PC-9 (cell line): ENCODE measurements around the gene KCNJ11. TPM values are rescaled to one million over a fixed set of nuclear protein-coding genes. Genes with fewer than 3 reads are reported as not detected.

Experiments used
- BruUV-seq: library from RNA; stranded (reverse); fragments of 400-500 nt; replicated peaks from 2 replicates; lab custom pipeline; 2021; lab: Mats Ljungman, UMichigan
- CTCF ChIA-PET: fragments of 300-600 bp; sonication (Branson Sonifier 250); formaldehyde crosslinking; loops from one replicate; lab custom pipeline; 2022; ENCODE audit warnings: antibody characterized with exemption; lab: Charles Lee
- POLR2A ChIA-PET: fragments of 300-600 bp; sonication (Branson Sonifier 250); formaldehyde crosslinking; loops from one replicate; lab custom pipeline; 2022; ENCODE audit warnings: antibody characterized with exemption; ENCODE audit not compliant: unreplicated experiment; lab: Charles Lee
- DNase-seq, 2 experiments: peaks; one replicate each; pipeline versions ENCODE4 v3.0.0 to v3.0.0-alpha.2; 2015 to 2022; ENCODE audit warnings: mixed read lengths in 1 of 2
- H2AFZ ChIP-seq: fragments of 200-600 bp; sonication (generic); 2 replicates; pipeline ENCODE4 v1.8.1; 2017; ENCODE audit warnings: antibody characterized with exemption
- H3F3A ChIP-seq: fragments of 200-600 bp; sonication (generic); 2 replicates; pipeline ENCODE4 v1.8.1; 2017; ENCODE audit warnings: antibody characterized with exemption, mild to moderate bottlenecking, low read depth; ENCODE audit not compliant: insufficient read depth
- H3K27ac ChIP-seq: fragments of 200-600 bp; sonication (generic); 2 replicates; pipeline ENCODE4 v1.6.1; 2016; ENCODE audit warnings: mixed run types
- H3K27me3 ChIP-seq: fragments of 200-600 bp; sonication (generic); 2 replicates; pipeline ENCODE4 v1.6.1; 2016; ENCODE audit warnings: low read depth, mixed run types; ENCODE audit not compliant: insufficient read depth
- H3K36me3 ChIP-seq: fragments of 200-600 bp; sonication (generic); 2 replicates; pipeline ENCODE4 v1.6.1; 2016; ENCODE audit warnings: low read depth, mixed run types
- H3K4me1 ChIP-seq: fragments of 200-600 bp; sonication (generic); replicated peaks from 2 replicates; pipeline ENCODE4 v1.6.1; 2016; ENCODE audit warnings: mixed run types; ENCODE audit not compliant: insufficient read depth
- H3K4me2 ChIP-seq: fragments of 200-600 bp; sonication (generic); 2 replicates; pipeline ENCODE4 v1.6.1; 2017; ENCODE audit warnings: mixed run types
- H3K4me3 ChIP-seq: fragments of 200-600 bp; sonication (generic); 2 replicates; pipeline ENCODE4 v1.6.1; 2016; ENCODE audit warnings: mixed run types
- H3K79me2 ChIP-seq: fragments of 200-600 bp; sonication (generic); 2 replicates; pipeline ENCODE4 v1.6.1; 2017; ENCODE audit warnings: low read depth, mixed run types
- H3K9me2 ChIP-seq: fragments of 200-600 bp; sonication (generic); 2 replicates; pipeline ENCODE4 v1.8.1; 2017; ENCODE audit warnings: mild to moderate bottlenecking; ENCODE audit not compliant: insufficient read depth
- H3K9me3 ChIP-seq: fragments of 200-600 bp; sonication (generic); 2 replicates; pipeline ENCODE4 v1.8.1; 2016; ENCODE audit warnings: low read depth; ENCODE audit not compliant: insufficient read depth
- H4K20me1 ChIP-seq: fragments of 200-600 bp; sonication (generic); 2 replicates; pipeline ENCODE4 v1.8.1; 2017; ENCODE audit not compliant: insufficient read depth
- CTCF ChIP-seq: fragments of 200-600 bp; sonication (generic); conservative IDR thresholded peaks from 2 replicates; pipeline ENCODE4 v1.6.1; 2017; ENCODE audit warnings: mixed run types, antibody characterized with exemption, mild to moderate bottlenecking, moderate library complexity
- EZH2 ChIP-seq: fragments of 200-600 bp; sonication (generic); IDR thresholded peaks from 2 replicates; pipeline ENCODE4 v1.8.0; 2017; ENCODE audit warnings: antibody characterized with exemption, low read depth
- intact Hi-C: fragments of 100-400 bp; cut with micrococcal nuclease; formaldehyde crosslinking; loops from one replicate; pipeline ENCODE4 v1.10.0; 2022; ENCODE audit not compliant: unreplicated experiment
- total RNA-seq: library from RNA; stranded (reverse); gene quantifications from 2 replicates; pipeline ENCODE4 v1.2.3, GENCODE V29; 2021

KCNJ11 gene
- total RNA-seq, 1 experiment from 2014 or later: 0.26 TPM

GRCh38 chr11:17396598-17397310, 8.3 kb upstream of the KCNJ11 start:
- ChIA-PET POLR2A (no interaction called here), CTCF (no interaction called here)
- H3F3A ChIP-seq: no peaks in the 10 kb centered on the region
- BruUV-seq: no TSS peak
- no peak overlapping the region for H3K4me2 ChIP-seq
- H3K36me3 ChIP-seq: no peaks in the 10 kb centered on the region
- no peaks in the 10 kb centered on the region; the same call in 1 of the 2 replicates for H4K20me1 ChIP-seq
- H3K27ac ChIP-seq: no peak overlapping the region
- no peak for DNase-seq
- no peaks in the 10 kb centered on the region for H3K9me3 ChIP-seq
- TF ChIP-seq EZH2 (no peak), CTCF (no peak)
- intact Hi-C loops: no loop called here
- no peaks in the 10 kb centered on the region for H3K79me2 ChIP-seq
- no peak overlapping the region for H2AFZ ChIP-seq
- peaks cover 25% of the 10 kb centered on the region; the same call in 1 of the 2 replicates for H3K27me3 ChIP-seq
- H3K9me2 ChIP-seq: no peaks in the 10 kb centered on the region
- no peaks in the 10 kb centered on the region for H3K4me1 ChIP-seq
- H3K4me3 ChIP-seq: no peak overlapping the region

GRCh38 chr11:17395978-17396377, 7.5 kb upstream of the KCNJ11 start:
- DNase-seq: no peak
- Histone ChIP-seq H4K20me1 (no peaks in the 10 kb centered on the region; the same call in 1 of the 2 replicates), H3K27ac (no peak overlapping the region), H3K36me3 (no peaks in the 10 kb centered on the region), H3K4me1 (no peaks in the 10 kb centered on the region), H2AFZ (no peak overlapping the region), H3K27me3 (peaks cover 28% of the 10 kb centered on the region), H3K9me2 (no peaks in the 10 kb centered on the region), H3F3A (no peaks in the 10 kb centered on the region), H3K4me2 (no peak overlapping the region), H3K79me2 (no peaks in the 10 kb centered on the region), H3K9me3 (no peaks in the 10 kb centered on the region), H3K4me3 (no peak overlapping the region)
- POLR2A ChIA-PET: no interaction called here
- intact Hi-C loops: no loop called here
- no TSS peak for BruUV-seq
- CTCF ChIA-PET: no interaction called here
- TF ChIP-seq EZH2 (no peak), CTCF (no peak)

- no peak overlapping the region for H3K4me3 ChIP-seq
- H3K79me2 ChIP-seq: no peaks in the 10 kb centered on the region
- no peak overlapping the region for H2AFZ ChIP-seq
- no peaks in the 10 kb centered on the region for H3K9me3 ChIP-seq
- no peak overlapping the region for H3K4me2 ChIP-seq
- H3K4me1 ChIP-seq: no peaks in the 10 kb centered on the region
- CTCF ChIA-PET: no interaction called here
- H4K20me1 ChIP-seq: no peaks in the 10 kb centered on the region; the same call in 1 of the 2 replicates
- DNase-seq: no peak
- POLR2A ChIA-PET: no interaction called here
- TF ChIP-seq EZH2: no peak
- no peak for TF ChIP-seq CTCF
- intact Hi-C loops: no loop called here
- BruUV-seq: no TSS peak
- H3K27me3 ChIP-seq: peaks cover 26% of the 10 kb centered on the region
- no peaks in the 10 kb centered on the region for H3F3A ChIP-seq
- H3K36me3 ChIP-seq: no peaks in the 10 kb centered on the region
- no peak overlapping the region for H3K27ac ChIP-seq
- H3K9me2 ChIP-seq: no peaks in the 10 kb centered on the region
Measured at GRCh38 chr11:17395554-17395961, 7.1 kb upstream of the KCNJ11 start.
